OCI-M2 (cell line): ENCODE measurements around the gene CASP7.
"Not testable (repeated sequence)": the region's sequence is repeated elsewhere in the genome, so short reads cannot be mapped to it uniquely, and the experiment has no call there.

Experiments
- DNase-seq: peaks from one replicate; lab custom pipeline; 2025; ENCODE audit not compliant: unreplicated experiment; lab: John Stamatoyannopoulos, UW

CASP7 gene

GRCh38 chr10:113752553-113752952, 72.8 kb downstream of the CASP7 start:
- DNase-seq = no peak

- no peak for DNase-seq
These were observed 73.4 kb downstream of the CASP7 start for GRCh38 chr10:113753020-113753692.

- DNase-seq = no peak
These were observed 74.4 kb downstream of the CASP7 start for GRCh38 chr10:113754125-113754524.

GRCh38 chr10:113754768-113755167, 75.1 kb downstream of the CASP7 start:
- no peak for DNase-seq

- DNase-seq = no peak
These were observed 77.3 kb downstream of the CASP7 start for GRCh38 chr10:113756940-113757543.

GRCh38 chr10:113762083-113762482, 82.4 kb downstream of the CASP7 start:
- DNase-seq = no peak

GRCh38 chr10:113764582-113764981, 84.9 kb downstream of the CASP7 start:
- DNase-seq = no peak

GRCh38 chr10:113765910-113766309, 86.2 kb downstream of the CASP7 start:
- no peak for DNase-seq

- DNase-seq = no peak
These were observed 87.5 kb downstream of the CASP7 start for GRCh38 chr10:113767222-113767621.

- DNase-seq = no peak
These were observed 90.6 kb downstream of the CASP7 start for GRCh38 chr10:113770346-113770745.

GRCh38 chr10:113771131-113771530, 91.4 kb downstream of the CASP7 start:
- DNase-seq = not testable (repeated sequence)

- no peak for DNase-seq
These were observed 96.1 kb downstream of the CASP7 start for GRCh38 chr10:113775686-113776294.

- no peak for DNase-seq
These were observed 96.8 kb downstream of the CASP7 start for GRCh38 chr10:113776553-113776952.
